AG09319 (cell line): ENCODE data around the gene NLRP1.

Experiments used
- DNase-seq: peaks from one replicate; pipeline ENCODE4 v3.0.0-alpha.2; 2010; ENCODE audit warnings: low read depth; ENCODE audit errors: extremely low read depth
- TF ChIP-seq, protein P1 (sequence below): IDR thresholded peaks from 2 replicates; pipeline ENCODE4 v1.5.1; 2011; ENCODE audit warnings: low read depth, mild to moderate bottlenecking, inconsistent platforms, low read length, moderate library complexity

Gene NLRP1

DNA sequence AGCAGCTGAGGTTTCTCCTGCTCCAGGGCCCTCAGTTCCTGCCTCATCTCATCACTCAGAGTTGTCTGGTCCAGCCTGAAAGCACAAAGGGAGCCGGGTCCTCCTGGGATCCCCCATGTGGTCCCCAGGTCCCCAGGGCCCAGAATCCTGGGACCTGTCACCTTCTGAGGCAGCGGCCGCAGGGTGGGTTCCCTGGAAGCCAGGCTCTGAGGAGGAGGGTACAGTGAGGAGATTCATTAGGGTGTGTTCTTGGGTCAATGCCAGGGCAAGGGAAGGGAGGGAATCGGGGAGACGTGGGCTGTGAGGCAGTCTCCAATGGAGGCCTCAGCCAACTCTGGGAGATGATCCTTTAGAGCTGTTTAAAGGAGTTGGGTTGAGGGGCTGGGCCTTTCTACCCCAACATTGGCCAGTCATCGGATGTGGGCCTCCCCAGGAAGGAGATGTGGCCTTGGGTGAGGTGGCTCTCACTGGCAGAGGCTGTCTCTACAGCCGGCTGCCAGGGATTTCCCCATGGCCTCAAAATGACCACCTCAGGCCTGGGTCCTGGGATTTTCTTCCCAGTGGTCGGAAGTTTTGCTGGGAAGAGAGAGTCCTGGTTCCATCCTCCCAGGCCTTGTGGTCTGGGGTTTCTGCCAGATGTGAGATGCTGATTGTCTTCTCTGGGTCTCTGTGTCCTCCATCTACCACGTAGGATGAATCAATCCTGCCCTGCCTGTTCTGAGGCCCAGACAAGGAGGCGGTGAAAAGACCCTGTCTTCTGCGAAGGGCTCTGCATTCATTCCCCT lies 47.3 kb downstream of the NLRP1 start:
- DNase-seq, result no peak
- TF ChIP-seq, protein P1, sequence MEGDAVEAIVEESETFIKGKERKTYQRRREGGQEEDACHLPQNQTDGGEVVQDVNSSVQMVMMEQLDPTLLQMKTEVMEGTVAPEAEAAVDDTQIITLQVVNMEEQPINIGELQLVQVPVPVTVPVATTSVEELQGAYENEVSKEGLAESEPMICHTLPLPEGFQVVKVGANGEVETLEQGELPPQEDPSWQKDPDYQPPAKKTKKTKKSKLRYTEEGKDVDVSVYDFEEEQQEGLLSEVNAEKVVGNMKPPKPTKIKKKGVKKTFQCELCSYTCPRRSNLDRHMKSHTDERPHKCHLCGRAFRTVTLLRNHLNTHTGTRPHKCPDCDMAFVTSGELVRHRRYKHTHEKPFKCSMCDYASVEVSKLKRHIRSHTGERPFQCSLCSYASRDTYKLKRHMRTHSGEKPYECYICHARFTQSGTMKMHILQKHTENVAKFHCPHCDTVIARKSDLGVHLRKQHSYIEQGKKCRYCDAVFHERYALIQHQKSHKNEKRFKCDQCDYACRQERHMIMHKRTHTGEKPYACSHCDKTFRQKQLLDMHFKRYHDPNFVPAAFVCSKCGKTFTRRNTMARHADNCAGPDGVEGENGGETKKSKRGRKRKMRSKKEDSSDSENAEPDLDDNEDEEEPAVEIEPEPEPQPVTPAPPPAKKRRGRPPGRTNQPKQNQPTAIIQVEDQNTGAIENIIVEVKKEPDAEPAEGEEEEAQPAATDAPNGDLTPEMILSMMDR, result no peak

DNA sequence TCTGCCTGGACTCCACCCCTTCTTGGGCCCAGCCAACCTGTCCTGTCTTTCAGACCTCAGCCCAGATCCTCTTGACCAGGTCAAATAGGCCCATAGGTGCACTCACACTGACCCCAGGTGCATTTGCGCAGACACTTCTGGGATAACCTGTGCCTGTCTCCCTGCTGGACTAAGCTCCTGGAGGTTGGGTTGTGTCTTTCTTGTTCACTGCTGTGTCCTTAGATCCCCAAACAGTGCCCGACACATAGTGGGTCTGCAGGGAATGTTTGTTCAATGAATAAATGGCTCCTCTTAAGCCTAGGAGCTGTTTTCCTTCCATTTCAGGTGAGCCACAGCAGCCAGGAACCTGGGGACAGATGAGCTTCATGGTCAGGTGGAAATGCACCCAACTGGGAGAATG lies 48.9 kb downstream of the NLRP1 start:
- TF ChIP-seq, protein P1, result no peak
- no peak for DNase-seq

- TF ChIP-seq, protein P1, result no peak
- DNase-seq, result no peak
Observed at GRCh38 chr17:5533486-5534315, 50.6 kb downstream of the NLRP1 start.

DNA sequence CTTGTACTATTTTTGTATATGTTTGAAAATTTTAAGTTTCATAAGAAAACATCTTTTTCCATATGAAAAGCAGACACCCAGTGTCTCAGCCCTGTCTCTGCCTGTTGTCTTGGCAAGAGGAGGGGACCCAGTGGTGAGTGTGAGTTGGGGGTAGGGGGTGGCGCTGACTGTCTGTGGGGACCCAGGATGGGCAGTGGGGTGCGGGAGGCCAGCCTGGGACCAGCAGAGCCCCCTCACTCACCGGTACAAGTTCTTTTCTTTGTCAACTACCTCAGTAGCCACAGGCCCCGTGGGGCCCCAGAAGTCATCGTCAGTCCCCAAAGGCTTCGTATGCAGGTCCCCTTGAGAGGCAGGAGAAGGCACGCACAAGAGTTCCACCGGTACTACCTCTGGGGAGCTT lies 51.7 kb downstream of the NLRP1 start:
- DNase-seq, result no peak

DNA sequence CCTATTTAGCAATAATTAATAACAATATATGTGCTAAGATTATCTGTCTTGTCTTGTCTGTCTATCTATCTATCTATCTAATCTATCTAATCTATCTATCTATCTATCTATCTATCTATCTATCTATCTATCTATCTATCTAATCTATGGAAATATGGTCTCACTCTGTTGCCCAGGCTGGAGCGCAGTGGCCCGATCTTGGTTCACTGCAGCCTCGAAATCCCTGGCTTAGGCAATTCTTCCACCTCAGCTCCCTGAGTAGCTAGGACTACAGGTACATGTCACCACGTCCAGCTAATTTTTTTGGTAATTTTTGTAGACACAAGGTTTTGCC lies 53.3 kb downstream of the NLRP1 start:
- TF ChIP-seq, protein P1, result no peak
- DNase-seq, result no peak

More for the DNA sequence above, 51.7 kb downstream of the NLRP1 start:
- TF ChIP-seq, protein P1, result no peak

GRCh38 chr17:5530265-5531084 lies 53.8 kb downstream of the NLRP1 start:
- no peak for DNase-seq
- TF ChIP-seq, protein P1, result no peak
